Activated CD4-positive, CD25-positive, alpha-beta regulatory T cell treated with anti-CD3 and anti-CD28 coated beads, Interleukin-2, amount 50 U/mL, for 24 hours (primary cell): ENCODE results near the gene ASXL2.
"Not testable (repeated sequence)": the region's sequence is repeated elsewhere in the genome, so short reads cannot be mapped to it uniquely, and the experiment has no call there.

Source experiments
- ATAC-seq, 2 donors: fragments of 150-1000 bp; cut with Tn5 transposase; one replicate each; pipeline ENCODE4 v1.10.0; 2021; ENCODE audit warnings: mild to moderate bottlenecking in 1 of 2, moderate library complexity in 1 of 2

Gene ASXL2

GRCh38 chr2:25728559-25728958, 149.7 kb downstream of the ASXL2 start:
- ATAC-seq: no peak

- ATAC-seq: peak in 1 of 2 donors; percentile 74
Measured at GRCh38 chr2:25726522-25726921, 151.8 kb downstream of the ASXL2 start.

- no peak for ATAC-seq
Measured at GRCh38 chr2:25725877-25726276, 152.4 kb downstream of the ASXL2 start.

- ATAC-seq: no peak
Measured at GRCh38 chr2:25724756-25725155, 153.5 kb downstream of the ASXL2 start.

- ATAC-seq: peak in 1 of 2 donors; percentile 43
Measured at GRCh38 chr2:25722224-25722623, 156.1 kb downstream of the ASXL2 start.

- ATAC-seq: no peak
Measured at GRCh38 chr2:25720575-25720974, 157.7 kb downstream of the ASXL2 start.

GRCh38 chr2:25714740-25715139, 163.5 kb downstream of the ASXL2 start:
- ATAC-seq: no peak

- ATAC-seq: no peak
Measured at GRCh38 chr2:25712455-25712854, 165.8 kb downstream of the ASXL2 start.

GRCh38 chr2:25711675-25712354, 166.5 kb downstream of the ASXL2 start:
- ATAC-seq: no peak

GRCh38 chr2:25710750-25711149, 167.5 kb downstream of the ASXL2 start:
- ATAC-seq: no peak

GRCh38 chr2:25709349-25709748, 168.9 kb downstream of the ASXL2 start:
- no peak for ATAC-seq

- ATAC-seq: no peak
Measured at GRCh38 chr2:25707927-25708590, 170.2 kb downstream of the ASXL2 start.

GRCh38 chr2:25705575-25705974, 172.7 kb downstream of the ASXL2 start:
- not testable (repeated sequence) for ATAC-seq

GRCh38 chr2:25701801-25702200, 176.5 kb downstream of the ASXL2 start:
- ATAC-seq: no peak

- peak; percentile 41 to 67 for ATAC-seq
Measured at GRCh38 chr2:25700221-25700660, 178.0 kb downstream of the ASXL2 start.

GRCh38 chr2:25699216-25699615, 179.1 kb downstream of the ASXL2 start:
- no peak for ATAC-seq

GRCh38 chr2:25698752-25699151, 179.5 kb downstream of the ASXL2 start:
- ATAC-seq: peak; percentile 46 to 48

- ATAC-seq: no peak
Measured at GRCh38 chr2:25697559-25698341, 180.5 kb downstream of the ASXL2 start.

GRCh38 chr2:25692737-25693445, 185.4 kb downstream of the ASXL2 start:
- no peak for ATAC-seq

GRCh38 chr2:25692143-25692542, 186.1 kb downstream of the ASXL2 start:
- no peak for ATAC-seq

GRCh38 chr2:25690058-25690457, 188.2 kb downstream of the ASXL2 start:
- ATAC-seq: peak in 1 of 2 donors; percentile 41

GRCh38 chr2:25688236-25688635, 190.1 kb downstream of the ASXL2 start:
- ATAC-seq: no peak

- no peak for ATAC-seq
Measured at GRCh38 chr2:25685741-25686140, 192.5 kb downstream of the ASXL2 start.
